T1000 (cell line): ENCODE results near the gene C10orf71.

ENCODE experiments used
- DNase-seq: peaks from one replicate; lab custom pipeline; 2025; ENCODE audit warnings: mixed read lengths; lab: John Stamatoyannopoulos, UW

Gene C10orf71

DNA sequence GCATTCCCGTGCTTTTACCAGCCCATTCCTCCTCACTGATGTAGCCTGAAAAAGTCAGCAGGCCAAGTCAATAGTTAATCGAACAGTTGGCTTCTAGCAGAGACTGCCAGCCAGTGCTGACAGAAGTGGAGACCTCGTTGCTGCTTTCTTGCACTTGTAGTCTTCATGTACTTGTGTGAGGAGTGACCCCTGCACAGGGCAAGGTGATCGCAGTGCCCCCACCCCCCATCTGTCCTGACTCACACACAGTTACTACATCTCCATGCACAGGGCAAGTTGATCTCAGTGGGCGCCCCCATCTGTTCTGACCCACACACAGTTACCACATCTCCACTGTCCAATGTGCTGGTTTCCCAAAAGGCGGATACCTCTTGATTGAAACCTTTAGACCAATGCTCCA, 34.2 kb downstream of the C10orf71 start:
- no peak for DNase-seq

- DNase-seq, result no peak
Observed at GRCh38 chr10:49334964-49335363, 36.0 kb downstream of the C10orf71 start.

DNA sequence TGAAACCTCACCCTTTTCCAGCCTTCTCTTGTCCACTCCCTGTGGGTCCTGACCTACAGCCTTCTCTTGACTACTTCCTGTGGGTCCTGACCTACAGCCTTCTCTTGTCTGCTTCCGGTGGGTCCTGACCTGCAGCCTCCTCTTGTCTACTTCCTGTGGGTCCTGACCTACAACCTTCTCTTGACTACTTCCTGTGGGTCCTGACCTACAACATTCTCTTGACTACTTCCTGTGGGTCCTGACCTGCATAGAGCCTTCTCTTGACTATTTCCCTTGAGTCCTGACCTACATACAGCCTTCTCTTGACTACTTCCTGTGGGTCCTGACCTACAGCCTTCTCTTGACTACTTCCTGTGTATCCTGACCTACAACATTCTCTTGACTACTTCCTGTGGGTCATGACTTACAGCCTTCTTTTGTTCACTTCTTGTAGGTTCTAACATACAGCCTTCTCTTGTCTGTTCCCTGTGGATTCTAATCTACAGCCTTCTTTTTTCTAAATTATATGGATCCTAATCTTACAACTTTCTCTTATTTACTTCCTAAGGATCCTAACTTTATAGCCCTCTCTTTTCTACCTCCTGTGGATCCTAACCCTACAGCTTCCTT, 36.5 kb downstream of the C10orf71 start:
- no peak for DNase-seq

DNA sequence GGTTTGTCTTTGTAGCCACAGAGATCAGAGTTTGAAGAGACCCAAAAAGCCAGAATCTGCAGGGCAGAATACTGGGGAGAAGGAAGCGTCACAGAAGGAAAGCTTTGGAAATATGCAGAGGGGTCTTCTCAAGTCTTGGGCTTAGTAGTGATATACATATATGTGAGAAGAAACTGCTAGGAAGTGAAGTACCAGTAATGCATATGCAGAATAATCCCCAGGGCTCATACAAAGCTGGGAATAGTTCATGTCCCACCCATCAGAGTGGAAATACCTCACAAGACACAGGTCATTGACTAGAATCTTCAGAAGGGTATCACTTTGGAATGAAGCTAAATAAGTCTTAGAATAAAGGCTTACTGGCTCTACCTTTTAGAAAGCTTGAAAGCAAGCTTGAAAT, 39.6 kb downstream of the C10orf71 start:
- DNase-seq, result no peak

GRCh38 chr10:49344840-49345239, 45.9 kb downstream of the C10orf71 start:
- DNase-seq, result no peak

DNA sequence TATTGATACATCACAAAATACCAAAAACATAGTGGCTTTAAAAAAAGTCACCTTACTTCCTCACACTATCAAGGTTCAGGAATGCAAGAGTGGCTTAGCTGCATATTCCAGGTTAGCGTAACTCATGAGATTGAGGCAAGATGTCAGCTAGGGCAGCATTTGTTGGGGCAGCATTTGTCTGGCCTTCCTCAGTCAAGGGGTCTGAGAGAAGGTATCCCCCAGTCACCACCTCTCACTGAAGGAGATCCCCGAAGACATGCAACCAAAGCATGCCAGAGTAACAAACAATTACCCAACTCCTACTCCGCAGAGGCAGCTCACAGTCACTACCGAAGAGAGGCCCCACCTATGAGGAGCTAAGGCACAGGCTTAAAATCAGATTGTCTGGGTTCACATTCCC, 48.4 kb downstream of the C10orf71 start:
- DNase-seq, result no peak

- DNase-seq, result no peak
Observed at GRCh38 chr10:49347827-49348226, 48.9 kb downstream of the C10orf71 start.

DNA sequence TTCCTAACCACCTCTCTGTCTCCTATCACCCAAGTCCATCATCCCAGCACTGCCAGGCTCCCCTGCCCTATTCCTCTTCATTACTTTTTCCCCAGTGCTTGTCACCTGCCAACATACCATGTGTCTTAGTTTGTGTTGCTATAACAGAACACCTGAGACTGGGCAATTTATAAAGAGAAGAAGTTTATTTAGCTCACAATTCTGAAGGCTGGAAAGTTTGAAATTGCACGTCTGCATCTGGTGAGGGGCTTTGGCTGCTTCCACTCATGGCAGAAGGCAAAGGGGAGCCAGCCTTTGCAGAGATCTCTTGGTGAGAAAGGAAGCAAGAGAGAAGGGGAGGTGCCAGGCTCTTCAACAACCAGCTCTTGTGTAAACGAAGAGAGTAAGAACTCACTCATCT, 49.6 kb downstream of the C10orf71 start:
- no peak for DNase-seq

- no peak for DNase-seq
Observed at GRCh38 chr10:49349390-49349789, 50.4 kb downstream of the C10orf71 start.

GRCh38 chr10:49350138-49350537, 51.2 kb downstream of the C10orf71 start:
- DNase-seq, result no peak

DNA sequence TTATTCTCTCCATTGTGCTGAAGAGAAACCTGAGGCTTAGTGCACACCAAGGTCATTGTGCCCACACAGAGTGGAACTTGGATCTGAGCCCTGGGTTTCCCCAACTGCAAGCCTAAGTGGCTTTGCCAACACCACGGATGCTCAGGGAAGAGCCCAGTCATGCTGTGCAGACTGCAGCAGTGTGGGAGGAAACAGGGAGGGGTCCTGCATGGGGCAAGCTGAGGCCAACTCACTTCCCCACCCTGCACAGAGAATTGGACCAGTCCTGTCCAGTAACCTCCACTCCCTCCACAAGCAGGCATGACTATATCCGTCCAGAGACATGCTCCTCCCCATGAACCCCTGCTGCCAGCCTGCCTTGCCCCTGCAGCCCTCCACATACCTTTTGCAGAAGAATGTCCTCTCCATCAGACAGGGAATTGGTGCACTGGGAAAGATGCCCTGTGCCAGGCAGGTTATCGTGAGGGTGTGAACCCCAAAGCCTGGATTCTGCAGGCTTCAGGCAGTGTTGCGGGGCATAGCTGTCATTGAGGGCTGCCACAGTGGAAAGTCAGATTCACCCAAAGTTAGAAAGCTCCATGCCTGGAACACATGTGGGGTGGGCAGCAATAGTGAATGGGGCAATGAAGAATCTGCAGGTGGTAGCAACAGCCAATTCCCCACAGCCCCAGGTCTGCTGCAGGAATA, 52.0 kb downstream of the C10orf71 start:
- no peak for DNase-seq

DNA sequence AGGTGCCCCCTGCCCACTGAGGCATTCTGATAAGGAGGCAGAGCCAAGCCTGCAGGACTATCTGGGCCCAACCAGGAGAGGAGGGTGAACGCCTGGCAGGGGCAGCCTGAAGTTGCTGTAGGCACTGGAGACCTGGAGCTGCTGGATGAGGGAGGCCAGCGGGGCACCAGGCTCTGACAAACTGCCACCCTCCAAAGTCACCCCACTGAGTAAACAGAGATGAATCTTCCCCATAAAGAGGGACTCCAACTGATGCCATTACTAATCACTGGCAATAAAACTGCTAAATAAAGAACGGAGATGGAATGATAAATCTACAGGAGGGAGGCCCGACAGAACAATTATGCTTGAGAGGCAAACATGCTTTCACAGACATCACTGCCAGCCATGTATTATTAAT, 52.7 kb downstream of the C10orf71 start:
- DNase-seq, result no peak

DNA sequence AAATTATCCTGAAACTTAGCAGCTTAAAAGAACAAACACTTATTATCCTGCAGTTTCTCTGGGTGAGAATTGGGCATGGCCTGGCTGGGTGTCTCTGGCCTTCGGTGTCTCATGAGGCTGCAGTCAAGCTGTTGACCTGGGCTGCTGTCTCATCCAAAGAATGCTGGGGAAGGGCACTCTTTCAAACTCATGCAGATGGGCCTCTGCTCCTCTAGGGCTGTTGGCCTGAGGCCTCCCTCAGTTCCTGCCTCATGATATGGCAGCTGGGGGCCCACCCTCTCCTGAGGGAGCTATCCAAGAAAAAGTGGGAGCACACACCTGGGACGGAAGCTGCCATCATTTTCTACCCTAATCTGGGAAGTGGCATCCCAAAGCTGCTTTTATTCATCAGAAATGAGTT, 53.4 kb downstream of the C10orf71 start:
- DNase-seq, result no peak

GRCh38 chr10:49353026-49353894, 54.3 kb downstream of the C10orf71 start:
- DNase-seq, result no peak

- DNase-seq, result no peak
Observed at GRCh38 chr10:49353895-49354566, 55.1 kb downstream of the C10orf71 start.

DNA sequence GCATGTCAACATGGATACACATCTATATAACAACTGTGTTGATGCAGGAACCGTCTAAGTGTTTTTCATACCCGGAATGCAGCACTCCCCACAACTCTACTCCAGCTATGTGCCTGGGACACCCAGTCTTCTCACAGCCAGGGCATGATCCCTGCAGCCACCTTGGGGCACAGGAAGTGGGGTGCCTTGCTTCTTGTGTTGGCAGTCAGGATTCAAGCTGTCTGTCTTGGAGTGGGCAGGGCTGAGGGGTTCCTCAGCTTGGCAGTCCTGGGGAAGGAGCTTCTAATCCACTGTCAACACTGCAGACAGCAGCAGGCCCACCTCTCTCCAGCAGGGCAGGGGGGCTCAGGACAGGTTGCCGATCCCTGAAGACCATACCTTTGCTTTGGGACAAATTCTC, 55.6 kb downstream of the C10orf71 start:
- no peak for DNase-seq

- no peak for DNase-seq
Observed at GRCh38 chr10:49355221-49355620, 56.3 kb downstream of the C10orf71 start.

DNA sequence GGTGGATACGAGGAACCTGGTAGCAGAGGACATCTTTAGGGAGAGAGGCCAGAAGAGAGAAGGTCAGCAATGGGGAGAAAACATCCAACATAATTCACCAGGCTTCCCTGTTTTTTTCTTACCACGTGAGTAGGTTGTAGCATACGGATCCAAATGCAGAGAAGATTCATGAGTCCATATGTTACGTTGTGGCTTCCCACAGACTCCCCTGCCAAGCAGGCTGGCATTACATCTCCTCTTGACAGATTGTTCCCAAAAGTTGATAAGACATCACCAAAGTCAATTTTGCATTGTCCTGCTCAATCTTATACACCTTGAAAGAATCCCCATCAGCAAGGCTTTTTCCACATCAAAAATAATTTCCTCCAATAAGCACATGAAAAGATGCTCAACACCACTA, 57.2 kb downstream of the C10orf71 start:
- DNase-seq, result no peak

GRCh38 chr10:49356944-49357343, 58.0 kb downstream of the C10orf71 start:
- no peak for DNase-seq

DNA sequence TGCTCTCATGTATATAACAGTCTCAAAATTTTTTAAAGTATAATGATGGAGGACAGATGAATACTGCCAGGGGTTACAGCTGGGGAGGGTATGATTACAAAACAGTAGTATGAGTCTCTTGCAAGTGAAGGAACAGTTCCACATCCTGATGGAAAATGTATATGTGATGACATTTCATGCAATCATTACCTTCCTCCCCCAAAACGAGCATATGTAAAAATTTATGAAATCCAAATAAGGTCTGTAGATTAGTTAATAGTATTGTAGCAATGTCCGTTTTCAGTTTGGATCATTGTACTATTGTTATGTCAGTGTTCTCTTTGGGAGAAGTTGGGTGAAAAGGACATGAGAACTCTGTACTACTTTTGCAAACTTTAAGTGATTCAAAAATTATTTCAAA, 58.9 kb downstream of the C10orf71 start:
- no peak for DNase-seq

DNA sequence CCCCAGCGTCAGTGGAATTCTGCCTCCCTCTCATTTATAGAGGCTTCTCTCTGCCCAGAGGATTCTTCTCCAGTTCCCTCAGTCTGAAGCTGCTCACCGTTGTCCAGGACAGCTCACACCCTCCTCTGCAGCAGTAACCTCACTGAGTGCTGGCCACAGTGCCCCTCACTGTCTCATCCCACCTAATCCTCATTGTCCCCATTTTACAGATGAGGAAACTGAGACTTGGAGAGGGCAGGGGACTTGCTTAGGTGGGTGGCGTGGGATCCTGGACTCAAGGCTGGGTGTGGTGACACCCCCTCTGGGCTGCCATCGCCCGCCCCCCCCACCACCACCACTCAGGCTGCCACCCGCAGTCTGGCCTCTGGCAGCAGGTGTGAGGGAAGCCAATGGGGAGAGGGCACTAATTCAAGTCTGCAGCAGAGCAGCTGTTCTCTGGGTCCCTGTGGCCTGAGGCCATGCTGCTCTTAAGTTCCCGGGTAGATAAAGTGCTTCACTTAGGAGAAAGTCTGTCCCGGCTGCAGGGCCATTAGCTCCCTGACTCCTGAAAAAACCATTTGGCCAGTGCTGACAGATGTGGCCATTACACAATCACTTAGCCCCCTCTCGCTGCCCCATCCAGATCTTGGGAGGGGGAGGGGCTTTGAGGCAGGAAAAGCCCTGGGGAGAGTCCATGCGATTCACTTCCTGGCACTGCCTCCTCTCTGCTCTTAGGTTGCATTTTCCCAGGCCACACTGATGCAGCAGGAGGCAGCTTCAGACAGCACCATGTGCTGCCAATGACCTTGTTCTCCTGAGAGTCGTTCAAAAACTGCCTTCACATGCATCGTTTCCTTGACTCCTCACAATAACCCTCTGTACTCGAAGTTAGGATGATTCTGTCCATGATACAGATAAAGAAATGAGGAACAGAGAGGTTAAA, 60.6 kb downstream of the C10orf71 start:
- no peak for DNase-seq
